ENCODE results near the gene AHSP. TPM values are rescaled to one million over a fixed set of nuclear protein-coding genes. Genes with fewer than 3 reads are reported as not detected.

AHSP gene
- total and polyA plus RNA-seq, 2 of the 4 experiments (the other 2 are of a cell fraction) = not detected

- no peaks in the 10 kb centered on the region for H3K9me3 ChIP-seq (ENCODE audit: control insufficient read depth, insufficient read depth, low read length)
- H3K4me2 ChIP-seq (ENCODE audit: low read depth, low read length) = no peak within 1 kb of the TSS
- H3K9me1 ChIP-seq (ENCODE audit: insufficient read depth, low read length) = peaks cover 10% of the 10 kb centered on the region
- no peak within 1 kb of the TSS for H4K5ac ChIP-seq (ENCODE audit: low read depth, low read length)
- no peak within 1 kb of the TSS for H3K27ac ChIP-seq (ENCODE audit: insufficient read depth, low read length)
- WGBS, 2 experiments (ENCODE audit: extremely low coverage in 2 of 2, insufficient read length in 1 of 2) = no CpG with 5 or more reads among the region's 4 CpGs
- POLR2A ChIA-PET (ENCODE audit: unreplicated experiment) = no interaction called here
- no peak within 1 kb of the TSS for H4K8ac ChIP-seq (ENCODE audit: low read depth in 2 of 2, low read length in 2 of 2)
- peaks cover 13% of the 10 kb centered on the region for H3K36me3 ChIP-seq (ENCODE audit: control insufficient read depth, insufficient read depth, low read length)
- peaks cover 5% of the 10 kb centered on the region; the same call in 1 of the 2 replicates for H3K27me3 ChIP-seq (ENCODE audit: control insufficient read depth, insufficient read depth, low read length)
- ATAC-seq (ENCODE audit: low read depth) (no peak), DNase-seq (no peak)
- H2BK120ac ChIP-seq (ENCODE audit: low read depth, low read length) = no peak within 1 kb of the TSS
- H2BK15ac ChIP-seq (ENCODE audit: low read depth, low read length) = no peak within 1 kb of the TSS
- H3K79me1 ChIP-seq (ENCODE audit: low read depth in 1 of 2, low read length in 2 of 2) = peaks cover 0 to 3% of the 10 kb centered on the region in 2 experiments; a peak in 1 of 4 replicates
- H4K91ac ChIP-seq (ENCODE audit: insufficient read depth, low read depth, low read length) = no peak within 1 kb of the TSS
- no peak within 1 kb of the TSS for H2AK9ac ChIP-seq (replicated peaks; ENCODE audit: low read depth, low read length, poor library complexity)
- no peak within 1 kb of the TSS for H2BK5ac ChIP-seq (ENCODE audit: low read depth, low read length, poor library complexity, severe bottlenecking)
- CTCF ChIA-PET = no interaction called here
- H3K56ac ChIP-seq (ENCODE audit: extremely low read depth, insufficient read depth, low read length) = no peak within 1 kb of the TSS
- no peak within 1 kb of the TSS for H3K4me3 ChIP-seq (ENCODE audit: insufficient read depth, low read depth, low read length)
- no peak within 1 kb of the TSS for H3K14ac ChIP-seq (replicated peaks; ENCODE audit: low read depth, low read length)
- dilution Hi-C loops (cut with HindIII; ENCODE audit: low sequenced_read_pairs, unreplicated experiment) = no loop called here
- no peak within 1 kb of the TSS for H3K4ac ChIP-seq (ENCODE audit: low read depth, low read length)
- peaks cover 15% of the 10 kb centered on the region; the same call in 1 of the 2 replicates for H4K20me1 ChIP-seq (ENCODE audit: insufficient read depth, low read length)
- no peak within 1 kb of the TSS for H2AK5ac ChIP-seq (ENCODE audit: low read depth, low read length)
- BruUV-seq (replicated peaks) = no TSS peak
- no peak within 1 kb of the TSS for H3K23ac ChIP-seq (ENCODE audit: low read depth, low read length)
- no peak within 1 kb of the TSS for H2BK20ac ChIP-seq (ENCODE audit: low read depth, low read length)
- in situ Hi-C loops (cut with MboI; ENCODE audit: low sequenced_read_pairs) = no loop called here
- TF ChIP-seq NFE2L2 (IDR thresholded peaks at IDR 0.05; ENCODE audit: low read depth, low read length) (no peak), CEBPB (IDR thresholded peaks at IDR 0.05; ENCODE audit: low read depth, low read length) (no peak), MAFK (IDR thresholded peaks at IDR 0.05; ENCODE audit: low read depth, low read length) (no peak), POLR2A (IDR thresholded peaks at IDR 0.05; ENCODE audit: low read depth, low read length) (no peak), MAZ (IDR thresholded peaks at IDR 0.05; ENCODE audit: borderline replicate concordance, low read depth, low read length) (no peak), CTCF (conservative IDR thresholded peaks at IDR 0.05; ENCODE audit: low read depth, low read length) (no peak), MXI1 (IDR thresholded peaks at IDR 0.05; ENCODE audit: borderline replicate concordance, low read depth, low read length) (no peak), ELK1 (IDR thresholded peaks at IDR 0.05; ENCODE audit: borderline replicate concordance, low read depth, low read length) (no peak)
- H3K4me1 ChIP-seq (ENCODE audit: control insufficient read depth, insufficient read depth, low read length) = peaks cover 2% of the 10 kb centered on the region; the same call in 1 of the 2 replicates
- H2AFZ ChIP-seq (replicated peaks; ENCODE audit: low read length, poor library complexity) = no peak within 1 kb of the TSS
- intact Hi-C loops (cut with micrococcal nuclease) = no loop called here
- H3K9ac ChIP-seq (ENCODE audit: low read depth, low read length) = no peak within 1 kb of the TSS
- H3K18ac ChIP-seq (ENCODE audit: low read depth, low read length) = no peak within 1 kb of the TSS
These were observed 44.6 kb upstream of the AHSP start, which contains the start of gene SLC5A2 for GRCh38 chr16:31483081-31483480. TSS of gene SLC5A2 (plus strand) at chr16:31483123. CDS start at chr16:31483137, 14 bp downstream.
